Trophoblast cell (in vitro differentiated cells and primary cell): Measurements from ENCODE around the gene ADARB2.

Source experiments
- DNase-seq, 2 donors: peaks; one replicate each; pipeline ENCODE4 v3.0.0-alpha.2; 2016
- H2AFZ ChIP-seq: 2 replicates; pipeline ENCODE4 v1.6.1; 2013; ENCODE audit warnings: low read length, moderate library complexity, mild to moderate bottlenecking; ENCODE audit not compliant: insufficient read depth, poor library complexity
- H2AK5ac ChIP-seq: 2 replicates; pipeline ENCODE4 v1.6.1; 2013; ENCODE audit warnings: mild to moderate bottlenecking, low read length
- H2BK120ac ChIP-seq: 2 replicates; pipeline ENCODE4 v1.6.1; 2013; ENCODE audit warnings: low read length, mild to moderate bottlenecking, moderate library complexity; ENCODE audit not compliant: insufficient read depth, poor library complexity
- H2BK12ac ChIP-seq: 2 replicates; pipeline ENCODE4 v1.6.1; 2013; ENCODE audit warnings: mild to moderate bottlenecking, low read length, moderate library complexity
- H2BK5ac ChIP-seq: 2 replicates; pipeline ENCODE4 v1.6.1; 2013; ENCODE audit warnings: low read length, low read depth, moderate library complexity, mild to moderate bottlenecking; ENCODE audit not compliant: poor library complexity
- H3K14ac ChIP-seq: 2 replicates; pipeline ENCODE4 v1.6.1; 2013; ENCODE audit warnings: mild to moderate bottlenecking, low read length
- H3K18ac ChIP-seq: 2 replicates; pipeline ENCODE4 v1.6.1; 2013; ENCODE audit warnings: mild to moderate bottlenecking, low read length
- H3K23ac ChIP-seq: 2 replicates; pipeline ENCODE4 v1.6.1; 2013; ENCODE audit warnings: low read length
- H3K27ac ChIP-seq: 2 replicates; pipeline ENCODE4 v1.5.1; 2013; ENCODE audit warnings: low read depth, mild to moderate bottlenecking, inconsistent platforms, low read length, moderate library complexity
- H3K27me3 ChIP-seq: 2 replicates; pipeline ENCODE4 v1.6.1; 2013; ENCODE audit warnings: inconsistent platforms, mild to moderate bottlenecking, low read length, moderate library complexity; ENCODE audit not compliant: insufficient read depth
- H3K36me3 ChIP-seq, 2 experiments: 1 replicate in 1 of 2; 2 replicates in 1 of 2; pipeline ENCODE4 v1.6.1; 2013; ENCODE audit warnings: low read length in 2 of 2, mild to moderate bottlenecking in 2 of 2, moderate library complexity in 1 of 2; ENCODE audit not compliant: insufficient read depth in 2 of 2, control insufficient read depth in 1 of 2
- H3K4ac ChIP-seq: 2 replicates; pipeline ENCODE4 v1.6.1; 2013; ENCODE audit warnings: low read depth, mild to moderate bottlenecking, low read length, moderate library complexity
- H3K4me1 ChIP-seq, 2 experiments: 1 replicate in 1 of 2; 2 replicates in 1 of 2; pipeline ENCODE4 v1.6.1; 2013; ENCODE audit warnings: low read length in 2 of 2, mild to moderate bottlenecking in 2 of 2, moderate library complexity in 1 of 2; ENCODE audit not compliant: insufficient read depth in 2 of 2, control insufficient read depth in 1 of 2
- H3K4me2 ChIP-seq: 2 replicates; pipeline ENCODE4 v1.6.1; 2013; ENCODE audit warnings: inconsistent platforms, mild to moderate bottlenecking, low read length, moderate library complexity
- H3K4me3 ChIP-seq: 2 replicates; pipeline ENCODE4 v1.5.1; 2013; ENCODE audit warnings: mild to moderate bottlenecking, low read depth, low read length, inconsistent platforms
- H3K79me1 ChIP-seq: one replicate; pipeline ENCODE4 v1.6.1; 2013; ENCODE audit warnings: low read length
- H3K79me2 ChIP-seq: 2 replicates; pipeline ENCODE4 v1.6.1; 2013; ENCODE audit warnings: low read length, mild to moderate bottlenecking; ENCODE audit not compliant: control insufficient read depth, insufficient read depth, poor library complexity
- H3K9ac ChIP-seq: 2 replicates; pipeline ENCODE4 v1.6.1; 2013; ENCODE audit warnings: mild to moderate bottlenecking, low read length
- H3K9me3 ChIP-seq: 2 replicates; pipeline ENCODE4 v1.6.1; 2013; ENCODE audit warnings: low read depth, mild to moderate bottlenecking, control low read depth, inconsistent platforms, low read length; ENCODE audit not compliant: insufficient read depth
- H4K12ac ChIP-seq: 2 replicates; pipeline ENCODE4 v1.6.1; 2013; ENCODE audit warnings: low read depth, mild to moderate bottlenecking, low read length, moderate library complexity
- H4K8ac ChIP-seq: 2 replicates; pipeline ENCODE4 v1.6.1; 2013; ENCODE audit warnings: low read depth, mild to moderate bottlenecking, low read length, moderate library complexity
- H4K91ac ChIP-seq: one replicate; pipeline ENCODE4 v1.6.1; 2013; ENCODE audit warnings: low read depth, mild to moderate bottlenecking, low read length, moderate library complexity
- WGBS: extraction: QIAGEN DNeasy Blood & Tissue Kit; methylation state at CpG from one replicate; pipeline ENCODE4 v1.1.7; 2013; ENCODE audit warnings: missing lambda C conversion rate; ENCODE audit not compliant: insufficient read length, insufficient coverage; ENCODE audit errors: extremely low coverage; 5-methylcytosine and 5-hydroxymethylcytosine counted together

ADARB2 gene

DNA sequence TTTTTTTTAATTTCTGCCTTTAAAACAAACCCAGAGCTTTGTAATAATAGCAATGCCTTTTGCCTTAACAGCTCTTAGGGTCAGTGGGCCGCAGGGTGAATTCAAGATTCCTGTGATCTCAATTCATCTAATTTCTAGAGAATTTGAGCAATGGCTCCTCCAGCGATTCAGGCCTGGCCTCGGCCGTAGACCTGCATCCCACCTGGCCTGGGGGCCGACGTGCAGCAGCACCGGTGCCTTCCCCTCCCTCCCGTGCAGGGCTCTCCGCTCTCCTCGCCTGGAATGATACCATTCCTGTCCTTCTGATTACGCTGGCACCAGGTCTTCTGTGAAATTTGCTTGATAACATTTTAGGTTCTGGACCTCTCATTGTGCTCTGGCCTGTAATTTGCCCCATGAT, 172.5 kb downstream of the ADARB2 start:
- WGBS: no CpG with 5 or more reads among the region's 11 CpGs
- DNase-seq: no peak
- H2AFZ ChIP-seq: no peak overlapping the region
- H2BK5ac ChIP-seq: no peak overlapping the region
- H3K4ac ChIP-seq: no peak overlapping the region
- H3K18ac ChIP-seq: no peak overlapping the region
- no peaks in the 10 kb centered on the region for H3K4me1 ChIP-seq
- H3K36me3 ChIP-seq: no peaks in the 10 kb centered on the region
- no peak overlapping the region for H4K8ac ChIP-seq
- H3K9ac ChIP-seq: no peak overlapping the region
- no peaks in the 10 kb centered on the region for H3K79me2 ChIP-seq
- no peak overlapping the region for H3K4me3 ChIP-seq
- H3K79me1 ChIP-seq: no peaks in the 10 kb centered on the region
- H2AK5ac ChIP-seq: no peak overlapping the region
- no peak overlapping the region for H2BK12ac ChIP-seq
- no peak overlapping the region for H3K14ac ChIP-seq
- H3K4me2 ChIP-seq: no peak overlapping the region
- no peak overlapping the region for H2BK120ac ChIP-seq
- no peak overlapping the region for H4K12ac ChIP-seq
- H3K23ac ChIP-seq: no peak overlapping the region
- peaks cover 2% of the 10 kb centered on the region for H3K9me3 ChIP-seq
- H4K91ac ChIP-seq: no peak overlapping the region
- H3K27me3 ChIP-seq: no peaks in the 10 kb centered on the region
- no peak overlapping the region for H3K27ac ChIP-seq

DNA sequence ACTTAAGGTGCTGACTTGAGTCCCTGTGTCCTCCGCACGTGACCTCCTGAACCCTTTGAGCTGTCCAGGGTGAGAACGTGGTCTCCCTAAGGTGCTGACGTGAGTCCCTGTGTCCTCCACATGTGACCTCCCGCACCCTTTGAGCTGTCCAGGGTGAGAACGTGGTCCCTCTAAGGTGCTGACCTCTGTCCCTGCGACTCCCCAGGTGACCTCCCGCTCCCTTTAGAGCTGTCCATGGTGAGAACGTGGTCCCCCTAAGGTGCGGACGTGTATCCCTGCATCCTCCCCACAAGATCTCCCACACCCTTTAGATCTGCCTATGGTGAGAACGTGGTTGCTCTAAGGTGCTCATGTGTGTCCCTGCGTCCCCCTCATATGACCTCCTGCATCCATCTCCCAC, 174.3 kb downstream of the ADARB2 start:
- WGBS: no CpG with 5 or more reads among the region's 13 CpGs

DNA sequence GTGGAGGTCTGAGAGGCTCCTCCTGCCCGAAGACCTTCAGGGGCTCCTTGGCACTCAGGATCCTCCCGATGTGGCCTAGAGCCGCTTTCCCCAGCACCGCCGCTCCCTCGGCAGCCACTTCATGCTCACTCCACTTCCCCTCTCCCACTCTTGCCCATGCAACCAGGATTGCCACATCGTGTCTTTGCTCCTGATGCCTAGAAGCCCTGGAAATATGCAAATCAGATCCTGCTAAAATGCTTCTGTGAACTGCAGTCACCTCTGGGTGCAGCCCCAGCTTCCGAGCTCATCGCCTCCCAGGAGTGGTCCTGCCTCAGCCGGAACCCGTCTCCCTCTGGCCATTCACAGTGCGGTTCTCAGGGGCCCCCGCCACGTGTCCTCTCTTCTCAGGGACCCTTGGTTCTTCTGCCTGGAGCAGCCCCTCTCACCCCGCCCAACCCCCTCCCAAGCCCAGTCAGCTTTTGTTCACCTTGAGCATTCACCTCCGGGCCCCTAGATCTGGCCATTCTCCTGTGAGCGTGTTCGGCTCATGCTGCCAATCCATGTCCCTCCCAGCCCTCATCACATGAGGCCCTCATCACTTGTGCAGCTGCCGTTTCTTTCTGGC, 175.5 kb downstream of the ADARB2 start:
- no peak for DNase-seq
- no peaks in the 10 kb centered on the region for H3K79me1 ChIP-seq
- H4K12ac ChIP-seq: no peak overlapping the region
- no peaks in the 10 kb centered on the region for H3K36me3 ChIP-seq
- no peaks in the 10 kb centered on the region for H3K79me2 ChIP-seq
- H3K4me1 ChIP-seq: no peaks in the 10 kb centered on the region
- H3K4ac ChIP-seq: no peak overlapping the region
- H3K27ac ChIP-seq: no peak overlapping the region
- no peak overlapping the region for H3K23ac ChIP-seq
- no peak overlapping the region for H3K4me3 ChIP-seq
- H3K18ac ChIP-seq: no peak overlapping the region
- H4K8ac ChIP-seq: no peak overlapping the region
- no peak overlapping the region for H3K14ac ChIP-seq
- no peak overlapping the region for H2BK5ac ChIP-seq
- H2AFZ ChIP-seq: no peak overlapping the region
- no peak overlapping the region for H2BK12ac ChIP-seq
- no CpG with 5 or more reads among the region's 19 CpGs for WGBS
- H3K9me3 ChIP-seq: no peaks in the 10 kb centered on the region
- no peaks in the 10 kb centered on the region for H3K27me3 ChIP-seq
- no peak overlapping the region for H2AK5ac ChIP-seq
- no peak overlapping the region for H2BK120ac ChIP-seq
- no peak overlapping the region for H4K91ac ChIP-seq
- no peak overlapping the region for H3K4me2 ChIP-seq
- H3K9ac ChIP-seq: no peak overlapping the region

More for the DNA sequence above, 174.3 kb downstream of the ADARB2 start:
- Histone ChIP-seq H2BK12ac (no peak overlapping the region), H2AFZ (no peak overlapping the region), H3K9ac (no peak overlapping the region), H3K4me3 (peak overlapping the region; percentile 52), H3K4me1 (no peaks in the 10 kb centered on the region), H3K14ac (no peak overlapping the region), H3K36me3 (no peaks in the 10 kb centered on the region), H2BK120ac (no peak overlapping the region), H3K79me1 (no peaks in the 10 kb centered on the region), H3K4ac (no peak overlapping the region), H3K79me2 (no peaks in the 10 kb centered on the region), H4K91ac (no peak overlapping the region), H4K12ac (no peak overlapping the region), H3K27ac (no peak overlapping the region), H3K23ac (no peak overlapping the region), H3K9me3 (peaks cover under 1% of the 10 kb centered on the region), H3K27me3 (no peaks in the 10 kb centered on the region), H4K8ac (no peak overlapping the region), H2BK5ac (no peak overlapping the region), H2AK5ac (no peak overlapping the region), H3K18ac (no peak overlapping the region), H3K4me2 (no peak overlapping the region)
- no peak for DNase-seq

DNA sequence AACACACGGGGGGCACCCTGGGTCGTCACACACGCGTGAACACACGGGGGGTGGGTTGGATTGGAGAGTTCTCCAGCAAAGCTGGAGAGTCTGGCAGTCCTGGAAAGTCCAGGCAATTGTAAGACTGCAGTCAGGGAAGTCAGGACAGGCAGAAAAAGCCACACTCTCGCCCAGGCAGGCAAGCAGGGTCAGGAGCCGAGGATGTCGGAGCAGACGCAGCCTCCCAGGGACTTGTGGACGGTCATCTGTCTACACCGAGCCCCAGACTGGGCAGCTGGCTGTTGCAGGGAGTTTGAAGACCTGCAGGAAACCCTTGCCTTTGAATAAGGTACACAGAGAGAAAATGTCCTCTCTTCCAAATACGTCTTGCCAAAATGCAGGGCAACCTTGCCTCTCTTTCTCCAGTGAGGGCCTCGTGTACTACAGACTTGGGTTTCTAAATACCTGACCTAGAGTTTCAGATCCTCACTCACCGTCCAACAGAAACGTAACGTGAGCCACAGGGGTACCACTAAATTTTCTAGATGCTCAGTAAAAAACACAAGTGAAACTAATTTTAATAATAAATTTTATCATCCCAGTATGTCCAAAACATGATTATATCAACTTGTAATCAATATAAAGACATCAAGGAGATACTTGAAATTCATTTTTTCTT, 176.7 kb downstream of the ADARB2 start:
- Histone ChIP-seq H3K36me3 (no peaks in the 10 kb centered on the region), H3K14ac (no peak overlapping the region)

More for the DNA sequence above, 176.7 kb downstream of the ADARB2 start:
- no peak overlapping the region for H2BK12ac ChIP-seq
- H3K9me3 ChIP-seq: no peaks in the 10 kb centered on the region
- H3K4ac ChIP-seq: no peak overlapping the region
- no peaks in the 10 kb centered on the region for H3K4me1 ChIP-seq
- no peaks in the 10 kb centered on the region for H3K79me1 ChIP-seq
- H2BK5ac ChIP-seq: no peak overlapping the region
- no peak overlapping the region for H2AFZ ChIP-seq
- no peak overlapping the region for H3K4me3 ChIP-seq
- H4K12ac ChIP-seq: no peak overlapping the region
- no peak overlapping the region for H4K8ac ChIP-seq
- WGBS: no CpG with 5 or more reads among the region's 16 CpGs
- H4K91ac ChIP-seq: no peak overlapping the region
- no peak overlapping the region for H2AK5ac ChIP-seq
- no peak overlapping the region for H3K18ac ChIP-seq
- no peak overlapping the region for H3K23ac ChIP-seq
- no peak overlapping the region for H3K27ac ChIP-seq
- H2BK120ac ChIP-seq: no peak overlapping the region
- H3K9ac ChIP-seq: no peak overlapping the region
- no peak for DNase-seq
- no peak overlapping the region for H3K4me2 ChIP-seq
- no peaks in the 10 kb centered on the region for H3K79me2 ChIP-seq
- H3K27me3 ChIP-seq: no peaks in the 10 kb centered on the region
